GM18526 (cell line): ENCODE measurements around the gene TP53AIP1.

Source experiments
- POLR2A ChIP-seq: IDR thresholded peaks from 3 replicates; pipeline ENCODE4 v1.6.1; 2011; ENCODE audit not compliant: insufficient read length; ENCODE audit errors: extremely low read depth

Gene TP53AIP1

DNA sequence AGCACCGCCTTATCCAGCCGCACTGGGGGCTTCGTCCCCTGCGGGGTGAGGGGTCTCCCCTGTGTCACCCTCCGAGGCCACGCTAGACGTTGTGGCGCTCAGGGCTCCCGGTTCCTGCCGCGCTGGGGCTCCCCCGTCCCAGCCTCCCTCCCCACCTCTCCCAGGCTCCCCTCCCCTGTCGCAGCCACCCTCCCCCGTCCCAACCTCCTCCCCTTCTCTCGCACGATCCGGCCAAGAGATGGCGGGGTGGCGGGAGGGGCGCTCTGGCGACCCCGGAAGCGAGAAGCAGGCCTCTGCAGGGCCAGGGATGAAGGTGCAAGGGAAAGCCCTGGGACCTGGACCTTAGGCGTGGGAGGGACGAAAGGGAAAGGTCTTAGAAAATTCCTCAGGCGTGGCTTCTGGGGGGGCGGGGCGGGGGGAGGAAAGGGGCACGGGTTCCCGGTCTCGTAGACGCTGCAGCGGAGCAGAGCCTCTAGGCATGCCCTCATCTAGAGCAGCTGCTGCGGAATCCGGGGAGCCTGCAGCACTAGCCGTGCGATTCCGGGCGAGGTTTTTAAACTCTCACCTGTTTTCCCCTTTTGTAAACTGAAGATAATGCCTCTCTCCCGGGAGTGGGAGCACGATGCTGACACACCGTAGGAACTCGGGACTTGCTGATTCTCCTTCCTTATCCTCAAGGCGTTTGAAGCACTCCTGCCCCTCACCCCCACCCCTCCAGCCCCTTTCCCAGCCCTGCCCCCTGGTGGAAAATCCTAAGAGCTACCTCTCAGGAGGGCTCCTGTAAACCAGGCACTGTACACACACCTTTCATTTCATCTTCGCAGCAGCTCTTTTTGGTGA, 37.1 kb downstream of the TP53AIP1 start:
- TF ChIP-seq POLR2A = no peak

DNA sequence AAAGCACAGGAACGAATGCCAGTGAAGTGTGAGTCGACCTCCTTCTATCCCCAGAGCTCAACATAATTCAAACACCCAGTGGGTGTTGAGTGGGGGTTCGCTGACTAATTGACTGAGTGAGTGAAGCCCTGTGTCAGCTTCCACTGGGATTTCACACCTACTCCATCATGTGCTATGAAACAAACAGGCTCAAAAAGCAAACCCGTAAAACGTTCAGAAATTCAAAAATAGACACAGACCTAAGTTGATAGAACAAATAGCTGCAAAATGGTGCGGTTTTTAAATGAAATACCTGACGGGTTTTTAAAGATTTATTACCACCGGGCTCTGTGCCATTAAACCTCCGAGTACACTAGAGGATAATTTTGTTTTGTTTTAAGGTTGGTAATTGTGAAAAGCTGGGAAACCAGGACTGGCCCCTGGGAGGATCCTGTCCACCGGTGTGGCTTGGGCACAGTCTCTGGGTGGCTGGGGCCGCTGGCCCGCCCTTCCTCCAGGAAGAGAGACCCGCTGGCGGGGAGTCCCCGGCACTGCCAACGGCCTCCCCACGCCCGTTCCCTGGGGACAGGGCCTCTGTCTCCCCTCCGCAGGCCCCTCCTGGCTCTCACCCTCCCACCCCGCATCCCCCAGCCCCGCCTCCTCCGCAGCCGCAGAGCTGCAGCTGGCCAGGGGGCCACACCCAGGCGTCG, 37.9 kb downstream of the TP53AIP1 start:
- no peak for TF ChIP-seq POLR2A

DNA sequence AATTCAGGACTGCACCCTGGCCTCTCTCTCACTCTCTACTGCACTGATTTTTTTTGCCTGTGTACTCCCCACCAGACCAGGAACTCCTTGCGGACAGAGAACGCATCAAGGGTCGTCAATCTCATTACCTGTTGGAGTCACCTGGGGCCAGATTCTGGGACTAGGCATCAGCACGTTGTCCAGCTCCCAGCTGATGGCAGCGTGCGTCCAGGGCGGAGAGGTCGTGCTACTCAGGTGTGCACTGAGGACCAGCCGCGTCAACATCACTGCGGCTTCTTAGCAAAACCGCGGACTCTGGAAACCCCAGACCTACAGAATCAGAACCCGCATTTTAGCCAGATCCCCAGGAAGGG, 38.4 kb downstream of the TP53AIP1 start:
- no peak for TF ChIP-seq POLR2A

DNA sequence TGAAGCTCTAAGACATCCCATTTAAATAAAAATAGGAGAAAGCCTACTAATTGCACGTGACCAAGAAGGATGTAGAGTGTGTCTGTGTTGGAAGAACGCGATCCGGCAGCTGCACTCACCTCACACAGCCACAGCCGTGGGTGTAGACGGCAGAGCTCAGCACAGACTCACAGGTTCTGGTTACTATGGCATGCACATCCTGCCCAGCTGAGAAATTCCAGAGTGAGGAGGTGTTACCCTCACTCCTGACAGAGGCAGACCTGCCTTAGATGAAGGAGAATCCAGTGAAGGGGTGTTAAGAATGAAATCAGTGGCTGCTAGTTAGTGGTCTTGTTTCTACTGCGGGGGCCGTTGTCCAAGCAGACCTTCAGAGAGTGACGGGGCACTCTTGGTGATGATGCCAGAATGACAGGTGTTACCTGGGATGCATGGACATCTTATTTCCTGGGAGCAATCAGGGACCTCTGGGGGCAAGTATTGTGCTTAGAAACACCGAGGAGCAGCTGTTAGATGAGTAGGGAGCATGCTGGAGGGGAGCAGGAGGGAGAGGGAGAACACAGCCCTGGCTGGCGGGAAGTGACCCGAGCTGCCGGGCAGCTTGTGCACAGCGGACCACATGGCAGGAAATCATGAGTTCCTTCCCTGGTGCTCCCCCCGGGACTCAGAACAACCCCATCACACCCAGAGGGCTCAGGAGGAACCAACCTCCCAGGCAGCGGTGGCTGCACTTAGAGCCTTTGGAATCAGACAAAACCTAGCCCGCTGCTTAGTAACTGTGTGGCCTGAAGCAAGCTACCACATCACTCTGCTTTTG, 39.2 kb downstream of the TP53AIP1 start:
- no peak for TF ChIP-seq POLR2A

DNA sequence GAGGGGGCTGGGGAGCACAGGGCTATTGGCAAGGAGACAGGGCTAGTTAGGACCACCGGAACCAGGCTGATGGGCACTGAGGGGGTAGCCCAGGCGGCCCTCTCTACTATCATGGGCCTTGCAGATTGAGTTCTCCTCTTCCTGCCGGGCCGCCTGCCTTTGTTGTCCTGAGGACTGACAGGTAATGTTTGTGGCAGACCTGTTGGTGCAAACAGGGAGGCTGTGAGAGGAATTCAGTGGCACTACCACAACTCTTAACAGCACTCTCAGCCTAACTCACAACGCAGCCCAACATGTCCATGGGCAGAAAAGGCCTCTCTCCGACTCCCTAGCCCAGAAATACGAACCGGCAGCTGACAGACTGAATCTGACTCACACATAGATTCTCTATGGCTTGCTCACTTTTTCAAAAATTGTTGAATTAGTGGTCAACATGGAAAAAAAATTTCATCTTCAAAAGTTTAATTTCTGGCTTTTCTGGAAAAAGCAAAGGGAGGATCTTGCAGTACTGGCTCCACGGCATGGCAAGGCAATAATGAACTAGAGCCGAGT, 40.1 kb downstream of the TP53AIP1 start:
- no peak for TF ChIP-seq POLR2A

DNA sequence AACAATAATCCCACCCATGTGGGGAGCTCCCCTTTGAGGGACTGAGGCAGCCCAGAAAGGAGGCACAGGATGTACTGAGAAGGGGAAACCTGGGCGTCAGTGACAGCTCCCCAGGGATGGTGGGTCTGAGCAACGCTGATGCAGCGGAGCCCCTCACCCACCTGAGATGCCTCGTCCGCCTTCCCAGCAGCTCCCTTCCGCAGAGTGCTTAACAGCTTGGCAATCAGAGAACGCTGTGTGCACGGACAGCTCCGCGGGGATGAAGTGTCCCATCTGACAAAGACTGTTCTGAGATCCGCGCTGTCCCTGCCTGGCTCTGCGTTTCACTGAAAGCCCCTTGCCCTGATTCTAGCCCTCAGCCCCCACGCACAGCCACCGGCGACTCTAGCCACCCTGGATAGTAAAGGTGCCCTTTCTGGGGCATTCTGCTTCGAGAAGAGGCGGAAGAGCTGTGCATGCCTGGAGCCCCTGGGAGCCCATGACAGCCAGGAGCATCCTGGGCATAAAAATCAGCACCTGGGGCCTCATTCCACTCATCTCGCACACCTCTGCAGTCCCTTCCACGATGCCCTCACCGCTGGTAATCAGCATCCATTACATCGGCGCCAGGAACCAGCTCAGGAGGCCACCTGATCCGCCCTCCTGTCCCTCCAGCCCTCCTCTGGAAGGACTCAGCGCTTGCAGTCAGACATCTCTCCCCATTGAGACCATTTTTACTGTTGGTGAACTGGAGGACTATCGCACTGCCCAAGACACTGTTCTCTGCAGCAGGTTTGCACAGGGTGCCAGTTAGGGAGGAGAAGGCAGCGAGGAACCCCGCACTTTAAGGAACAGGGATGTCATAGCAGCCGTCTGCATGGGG, 40.8 kb downstream of the TP53AIP1 start:
- no peak for TF ChIP-seq POLR2A

DNA sequence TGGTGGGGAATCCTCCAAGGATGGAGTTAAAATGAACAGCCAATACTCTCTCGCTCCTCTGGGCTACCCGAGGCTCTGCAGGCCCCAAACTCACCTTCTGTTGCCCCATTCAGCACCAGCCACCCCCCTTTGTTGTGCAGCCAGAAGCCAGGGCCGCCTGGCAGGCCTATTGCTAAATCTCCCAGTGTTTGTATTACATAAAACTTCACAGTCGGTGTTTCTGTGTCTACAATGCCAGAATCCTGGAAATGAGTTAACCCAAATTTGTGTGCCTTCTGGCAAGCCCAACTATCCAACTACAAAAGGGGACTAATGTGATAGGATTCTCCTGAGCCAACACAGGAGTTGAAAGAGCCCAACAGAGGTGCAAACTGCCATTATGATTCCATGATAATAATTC, 42.2 kb downstream of the TP53AIP1 start:
- TF ChIP-seq POLR2A = no peak

DNA sequence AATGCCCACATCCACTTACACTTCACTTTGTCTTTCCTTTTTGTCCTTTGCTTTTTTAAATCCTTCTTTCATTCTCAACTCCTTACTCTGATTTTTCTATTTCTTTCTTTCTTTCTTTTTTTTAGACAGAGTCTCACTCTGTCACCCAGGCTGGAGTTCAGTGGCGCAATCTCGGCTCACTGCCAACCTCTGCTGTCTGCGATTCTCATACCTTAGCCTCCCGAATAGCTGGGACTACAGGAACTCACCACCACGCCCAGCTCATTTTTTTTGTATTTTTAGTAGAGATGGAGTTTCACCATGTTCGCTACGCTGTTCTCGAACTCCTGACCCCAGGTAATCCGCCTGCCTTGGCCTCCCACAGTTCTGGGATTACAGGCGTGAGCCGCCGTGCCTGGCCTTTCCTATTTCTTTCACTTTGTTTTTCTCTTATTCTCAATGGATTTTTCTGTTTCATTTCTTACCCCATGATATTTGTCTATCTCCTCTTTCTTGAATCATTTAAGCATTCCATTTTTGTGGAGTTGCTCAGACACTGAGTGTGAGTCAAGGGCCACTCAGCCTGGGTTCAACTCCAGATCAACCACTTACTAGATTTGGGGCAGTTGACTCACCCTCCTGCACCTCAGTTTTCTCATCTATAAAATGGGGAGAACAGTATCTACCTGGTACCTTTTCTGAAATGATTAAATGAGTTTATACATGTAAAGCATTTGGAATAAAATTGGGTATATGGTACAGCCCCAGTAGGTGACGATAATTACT, 43.9 kb downstream of the TP53AIP1 start:
- TF ChIP-seq POLR2A = no peak

DNA sequence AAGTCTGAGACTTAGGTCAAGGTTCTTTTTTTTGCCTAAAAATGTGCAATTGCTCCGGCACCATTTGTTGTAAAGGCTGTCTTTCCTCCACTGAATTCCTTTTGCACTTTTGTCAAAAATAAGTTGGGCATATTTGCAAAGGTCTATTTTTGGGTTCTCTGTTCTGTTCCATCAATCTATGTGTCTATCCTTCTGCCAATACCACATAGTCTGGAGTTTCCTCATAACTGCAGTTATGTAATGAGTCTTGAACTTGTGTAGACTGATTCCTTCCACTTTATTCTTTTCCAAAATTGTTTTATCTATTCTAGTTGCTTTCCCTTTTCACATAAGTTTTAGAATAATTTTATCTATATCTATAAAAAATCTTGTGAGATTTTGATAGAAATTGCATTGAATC, 44.8 kb downstream of the TP53AIP1 start:
- no peak for TF ChIP-seq POLR2A

DNA sequence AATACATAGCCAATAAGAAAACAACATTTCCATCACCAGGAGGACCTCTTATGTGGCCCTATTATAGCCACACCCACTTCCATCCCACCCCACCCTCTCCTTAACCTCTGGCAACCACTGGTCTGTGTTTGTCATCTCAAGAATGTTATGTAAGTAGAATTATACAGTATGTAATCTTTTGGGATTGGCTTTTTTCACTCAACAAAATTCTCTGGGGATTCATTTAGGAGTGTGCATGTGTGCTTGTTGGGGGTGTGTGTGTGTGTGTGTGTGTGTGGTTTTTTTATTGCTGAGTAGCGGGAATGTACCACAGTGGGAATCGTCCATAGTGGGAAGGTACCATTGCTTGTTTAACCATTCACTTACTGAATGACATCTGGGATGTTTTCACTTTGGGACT, 46.3 kb downstream of the TP53AIP1 start:
- no peak for TF ChIP-seq POLR2A

DNA sequence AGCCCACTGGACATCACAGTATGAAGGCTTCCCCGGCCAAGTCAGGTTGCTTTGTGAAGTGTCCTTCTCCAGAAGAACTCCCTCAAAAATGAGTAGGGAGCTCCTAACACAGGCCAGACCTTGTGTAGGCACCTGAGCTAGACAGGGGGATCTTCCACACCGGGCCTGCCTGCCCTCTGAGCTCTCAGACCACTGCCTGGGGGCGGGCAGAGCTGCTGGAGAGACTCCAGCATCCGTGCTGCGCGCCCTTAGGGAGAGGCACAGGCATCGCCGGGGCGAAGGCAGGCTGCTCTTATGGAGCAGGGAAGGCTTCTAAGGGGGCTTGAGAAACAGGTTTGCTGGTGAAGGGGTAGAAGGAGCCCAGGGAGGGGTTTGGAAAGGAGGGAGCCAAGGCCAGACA, 47.1 kb downstream of the TP53AIP1 start:
- no peak for TF ChIP-seq POLR2A

DNA sequence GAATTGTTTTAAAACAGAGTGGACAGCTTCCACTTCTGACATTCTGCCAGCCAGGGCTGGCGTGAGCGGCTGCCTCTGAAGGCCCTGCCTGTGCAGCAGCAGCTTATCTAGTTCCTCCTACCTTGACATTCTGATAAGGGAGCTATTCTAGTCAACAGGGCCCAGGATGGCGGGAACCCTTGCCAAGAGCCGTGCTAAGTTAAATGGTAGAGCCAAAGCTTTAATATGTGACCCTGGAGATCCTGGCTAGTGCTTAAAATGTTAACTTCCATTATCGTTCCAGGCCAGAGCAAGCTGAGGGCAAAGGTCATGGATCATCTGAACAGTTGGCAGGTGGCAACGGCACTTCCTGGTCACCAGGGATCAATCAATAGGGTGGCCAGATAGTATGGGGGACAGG, 48.0 kb downstream of the TP53AIP1 start:
- no peak for TF ChIP-seq POLR2A

DNA sequence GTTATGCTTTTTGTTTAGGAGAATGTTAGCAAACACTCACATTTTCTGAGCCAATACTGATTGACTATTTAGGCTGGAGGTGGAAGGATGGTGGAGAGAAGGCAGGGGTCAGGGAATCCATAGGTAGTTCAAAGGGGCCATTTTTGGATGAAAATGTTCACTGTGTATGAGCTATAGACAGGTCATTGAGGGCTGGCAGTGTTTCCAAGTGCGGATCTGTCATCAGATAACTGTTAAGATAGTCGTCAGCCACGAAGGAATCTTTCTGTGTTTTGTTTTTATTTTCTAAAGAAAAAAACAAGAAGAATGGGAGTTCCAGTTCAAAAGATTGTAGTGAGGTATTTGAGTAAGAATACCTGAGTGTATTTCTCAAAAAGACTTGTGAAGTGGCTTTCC, 48.4 kb downstream of the TP53AIP1 start:
- no peak for TF ChIP-seq POLR2A
